Measurements from ENCODE around the gene ZNF100. TPM values are rescaled to one million over a fixed set of nuclear protein-coding genes. Genes with fewer than 3 reads are reported as not detected.

The ZNF100 gene
- total RNA-seq, 1 donor from 2014 or later, result 9.8 TPM

DNA sequence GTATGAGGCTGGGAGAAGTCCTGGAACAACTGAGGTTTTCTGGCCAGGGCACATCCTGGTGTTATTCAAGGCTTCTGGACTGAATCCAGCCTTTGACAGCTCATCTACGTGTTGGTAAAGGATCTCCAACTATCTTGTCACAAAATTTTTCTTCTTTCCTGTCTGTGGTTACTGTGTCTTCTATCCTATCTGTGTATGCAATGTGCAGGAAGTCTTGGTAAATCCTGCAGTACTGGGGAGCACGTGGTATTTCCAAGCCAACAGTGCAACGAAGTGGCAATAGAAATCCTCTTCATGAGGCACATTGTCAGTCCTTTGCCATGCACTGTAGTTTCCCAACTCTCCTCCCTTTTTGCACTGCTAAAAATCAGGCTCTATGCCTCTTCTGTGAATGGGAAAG, 86.7 kb downstream of the ZNF100 start:
- FAIRE-seq, result no peak

GRCh38 chr19:21680026-21680425, 87.4 kb downstream of the ZNF100 start:
- H2AFZ ChIP-seq (ENCODE audit: low read depth, low read length), result no peak overlapping the region
- DNase-seq (ENCODE audit: low read depth) (no peak), FAIRE-seq (no peak)
- no peaks in the 10 kb centered on the region for H3K79me2 ChIP-seq (ENCODE audit: insufficient read depth, low read length)
- TF ChIP-seq EZH2 (IDR thresholded peaks at IDR 0.05; ENCODE audit: insufficient read depth, low read length) (no peak), CTCF (IDR thresholded peaks at IDR 0.05; ENCODE audit: insufficient read depth, low read depth, low read length) (no peak)
- peaks cover 11% of the 10 kb centered on the region for H3K9me3 Mint-ChIP-seq (ENCODE audit: unreplicated experiment)
- no peak overlapping the region for H3K4me3 Mint-ChIP-seq (ENCODE audit: unreplicated experiment)
- H3K4me3 ChIP-seq (ENCODE audit: insufficient read depth, low read depth, low read length), result no peak overlapping the region
- no peaks in the 10 kb centered on the region for H3K36me3 Mint-ChIP-seq (ENCODE audit: low read depth, unreplicated experiment)
- H3K27ac ChIP-seq (ENCODE audit: low read depth, low read length), result no peak overlapping the region
- no peaks in the 10 kb centered on the region for H3K4me1 ChIP-seq (ENCODE audit: insufficient read depth, low read length)
- H3K36me3 ChIP-seq (ENCODE audit: insufficient read depth, low read length), result no peaks in the 10 kb centered on the region
- H3K9ac ChIP-seq (ENCODE audit: low read length), result no peak overlapping the region
- H3K27ac Mint-ChIP-seq (ENCODE audit: unreplicated experiment), result no peak overlapping the region
- H3K9me3 ChIP-seq (ENCODE audit: insufficient read depth, low read depth, low read length), result peaks cover 13% of the 10 kb centered on the region
- no peaks in the 10 kb centered on the region for H3K27me3 Mint-ChIP-seq (ENCODE audit: low read depth, unreplicated experiment)
- no peaks in the 10 kb centered on the region for H3K4me1 Mint-ChIP-seq (ENCODE audit: low read depth, unreplicated experiment)
- no peak overlapping the region for H3K4me2 ChIP-seq (ENCODE audit: low read length)
- H3K27me3 ChIP-seq (ENCODE audit: insufficient read depth, low read length), result no peaks in the 10 kb centered on the region
- H4K20me1 ChIP-seq (ENCODE audit: insufficient read depth, low read length), result no peaks in the 10 kb centered on the region

More for the DNA sequence above, 86.7 kb downstream of the ZNF100 start:
- no peak for TF ChIP-seq EZH2 (IDR thresholded peaks at IDR 0.05; ENCODE audit: insufficient read depth, low read length)
- TF ChIP-seq CTCF (IDR thresholded peaks at IDR 0.05; ENCODE audit: insufficient read depth, low read depth, low read length), result no peak
- Mint-ChIP-seq H3K4me3 (ENCODE audit: unreplicated experiment) (no peak overlapping the region), H3K36me3 (ENCODE audit: low read depth, unreplicated experiment) (no peaks in the 10 kb centered on the region), H3K27ac (ENCODE audit: unreplicated experiment) (no peak overlapping the region), H3K4me1 (ENCODE audit: low read depth, unreplicated experiment) (no peaks in the 10 kb centered on the region), H3K27me3 (ENCODE audit: low read depth, unreplicated experiment) (no peaks in the 10 kb centered on the region), H3K9me3 (ENCODE audit: unreplicated experiment) (peaks cover 13% of the 10 kb centered on the region)
- H3K36me3 ChIP-seq (ENCODE audit: insufficient read depth, low read length), result no peaks in the 10 kb centered on the region
- no peak overlapping the region for H3K9ac ChIP-seq (ENCODE audit: low read length)
- H3K27me3 ChIP-seq (ENCODE audit: insufficient read depth, low read length), result no peaks in the 10 kb centered on the region
- H3K4me1 ChIP-seq (ENCODE audit: insufficient read depth, low read length), result no peaks in the 10 kb centered on the region
- no peak overlapping the region for H3K4me3 ChIP-seq (ENCODE audit: insufficient read depth, low read depth, low read length)
- no peak overlapping the region for H2AFZ ChIP-seq (ENCODE audit: low read depth, low read length)
- H3K27ac ChIP-seq (ENCODE audit: low read depth, low read length), result no peak overlapping the region
- H4K20me1 ChIP-seq (ENCODE audit: insufficient read depth, low read length), result no peaks in the 10 kb centered on the region
- no peak overlapping the region for H3K4me2 ChIP-seq (ENCODE audit: low read length)
- no peak for DNase-seq (ENCODE audit: low read depth)
- peaks cover 13% of the 10 kb centered on the region for H3K9me3 ChIP-seq (ENCODE audit: insufficient read depth, low read depth, low read length)
- no peaks in the 10 kb centered on the region for H3K79me2 ChIP-seq (ENCODE audit: insufficient read depth, low read length)

DNA sequence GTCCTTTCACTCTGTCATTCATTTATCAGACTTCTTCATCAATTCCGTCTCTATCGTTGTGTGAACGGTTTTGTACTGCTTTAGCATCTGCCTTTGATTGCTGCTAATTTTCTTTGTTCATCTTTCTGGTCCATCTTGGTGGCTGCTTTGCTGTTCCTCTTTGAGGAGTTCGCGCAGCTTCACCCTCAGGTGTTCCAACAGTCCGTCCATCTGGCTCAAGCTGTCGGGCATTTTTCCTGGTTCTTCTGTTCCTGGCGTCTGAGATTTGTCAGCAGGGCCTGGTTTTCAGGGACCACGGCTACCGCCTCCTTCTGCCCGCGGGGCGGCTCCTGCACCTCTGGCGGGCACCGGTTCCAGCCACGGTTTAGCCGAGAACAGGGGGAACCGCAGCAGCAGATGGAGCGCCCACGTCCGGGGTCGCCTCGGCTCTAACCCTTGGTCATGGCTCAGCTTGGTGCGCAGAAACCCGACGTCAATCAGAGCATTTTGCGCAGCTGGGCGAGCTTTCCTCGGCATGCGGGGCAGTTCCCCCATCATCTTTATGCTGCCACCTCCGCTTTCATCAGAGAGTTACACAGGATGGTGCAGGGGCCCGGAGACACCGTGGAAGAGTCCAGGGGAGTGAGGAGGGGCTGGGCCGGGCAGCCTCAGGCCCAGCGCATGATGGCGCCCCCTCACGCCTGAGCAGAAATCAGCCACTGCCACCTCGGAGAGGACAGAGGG, 89.5 kb downstream of the ZNF100 start:
- no peak overlapping the region for H3K27ac ChIP-seq (ENCODE audit: low read depth, low read length)
- no peak overlapping the region for H3K4me3 Mint-ChIP-seq (ENCODE audit: unreplicated experiment)
- no peaks in the 10 kb centered on the region for H4K20me1 ChIP-seq (ENCODE audit: insufficient read depth, low read length)
- no peaks in the 10 kb centered on the region for H3K4me1 Mint-ChIP-seq (ENCODE audit: low read depth, unreplicated experiment)
- H3K27me3 ChIP-seq (ENCODE audit: insufficient read depth, low read length), result no peaks in the 10 kb centered on the region
- no peak overlapping the region for H3K4me3 ChIP-seq (ENCODE audit: insufficient read depth, low read depth, low read length)
- DNase-seq (ENCODE audit: low read depth), result no peak
- H3K36me3 ChIP-seq (ENCODE audit: insufficient read depth, low read length), result no peaks in the 10 kb centered on the region
- H3K79me2 ChIP-seq (ENCODE audit: insufficient read depth, low read length), result no peaks in the 10 kb centered on the region
- H3K4me2 ChIP-seq (ENCODE audit: low read length), result no peak overlapping the region
- H3K9me3 ChIP-seq (ENCODE audit: insufficient read depth, low read depth, low read length), result peaks cover 13% of the 10 kb centered on the region
- H3K4me1 ChIP-seq (ENCODE audit: insufficient read depth, low read length), result no peaks in the 10 kb centered on the region
- H2AFZ ChIP-seq (ENCODE audit: low read depth, low read length), result no peak overlapping the region
- no peak overlapping the region for H3K9ac ChIP-seq (ENCODE audit: low read length)
- H3K9me3 Mint-ChIP-seq (ENCODE audit: unreplicated experiment), result peaks cover 8% of the 10 kb centered on the region
- no peak overlapping the region for H3K27ac Mint-ChIP-seq (ENCODE audit: unreplicated experiment)
- FAIRE-seq, result no peak
- no peaks in the 10 kb centered on the region for H3K36me3 Mint-ChIP-seq (ENCODE audit: low read depth, unreplicated experiment)
- TF ChIP-seq EZH2 (IDR thresholded peaks at IDR 0.05; ENCODE audit: insufficient read depth, low read length) (no peak), CTCF (IDR thresholded peaks at IDR 0.05; ENCODE audit: insufficient read depth, low read depth, low read length) (no peak)
- H3K27me3 Mint-ChIP-seq (ENCODE audit: low read depth, unreplicated experiment), result no peaks in the 10 kb centered on the region
